ENCODE data around the gene ZNF646. TPM values are rescaled to one million over a fixed set of nuclear protein-coding genes. Genes with fewer than 3 reads are reported as not detected.

The ZNF646 gene
- total RNA-seq, 4 donors from 2014 or later: 13.3 to 20.1 (median 17.7) TPM

DNA sequence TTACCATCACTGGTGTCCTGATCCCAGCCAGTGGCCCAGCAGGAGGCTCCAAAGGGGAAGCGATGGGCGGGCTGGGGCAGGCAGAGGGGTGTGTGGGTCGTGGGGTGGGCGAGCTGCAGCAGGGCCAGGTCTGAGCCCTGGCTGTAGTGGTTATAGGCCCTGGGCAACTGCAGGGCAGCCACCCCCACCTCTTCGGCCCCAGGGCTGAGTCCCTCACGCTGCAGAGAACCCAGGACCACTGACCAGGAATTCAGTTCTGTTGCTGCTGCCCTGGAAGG, 12.3 kb downstream of the ZNF646 start:
- H3K4me3 ChIP-seq (replicated peaks in 1 of 3): no peak overlapping the region
- TF ChIP-seq, protein P1, sequence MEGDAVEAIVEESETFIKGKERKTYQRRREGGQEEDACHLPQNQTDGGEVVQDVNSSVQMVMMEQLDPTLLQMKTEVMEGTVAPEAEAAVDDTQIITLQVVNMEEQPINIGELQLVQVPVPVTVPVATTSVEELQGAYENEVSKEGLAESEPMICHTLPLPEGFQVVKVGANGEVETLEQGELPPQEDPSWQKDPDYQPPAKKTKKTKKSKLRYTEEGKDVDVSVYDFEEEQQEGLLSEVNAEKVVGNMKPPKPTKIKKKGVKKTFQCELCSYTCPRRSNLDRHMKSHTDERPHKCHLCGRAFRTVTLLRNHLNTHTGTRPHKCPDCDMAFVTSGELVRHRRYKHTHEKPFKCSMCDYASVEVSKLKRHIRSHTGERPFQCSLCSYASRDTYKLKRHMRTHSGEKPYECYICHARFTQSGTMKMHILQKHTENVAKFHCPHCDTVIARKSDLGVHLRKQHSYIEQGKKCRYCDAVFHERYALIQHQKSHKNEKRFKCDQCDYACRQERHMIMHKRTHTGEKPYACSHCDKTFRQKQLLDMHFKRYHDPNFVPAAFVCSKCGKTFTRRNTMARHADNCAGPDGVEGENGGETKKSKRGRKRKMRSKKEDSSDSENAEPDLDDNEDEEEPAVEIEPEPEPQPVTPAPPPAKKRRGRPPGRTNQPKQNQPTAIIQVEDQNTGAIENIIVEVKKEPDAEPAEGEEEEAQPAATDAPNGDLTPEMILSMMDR (IDR thresholded peaks at IDR 0.05): no peak
- no peak for TF ChIP-seq POLR2A (IDR thresholded peaks at IDR 0.05)
- DNase-seq: no peak
- no peaks in the 10 kb centered on the region for H3K4me1 ChIP-seq
- H3K9me3 ChIP-seq: no peaks in the 10 kb centered on the region
- H3K27ac ChIP-seq: no peak overlapping the region
- intact Hi-C loops (cut with DNase I): no loop called here
- no peaks in the 10 kb centered on the region for H3K27me3 ChIP-seq
- H3K36me3 ChIP-seq: peaks cover 6 to 7% of the 10 kb centered on the region in 2 donors
- WGBS, 2 donors: 96% methylated on average over 3 of the region's 6 CpGs; no CpG with 5 or more reads in 1 of the 2 donors

DNA sequence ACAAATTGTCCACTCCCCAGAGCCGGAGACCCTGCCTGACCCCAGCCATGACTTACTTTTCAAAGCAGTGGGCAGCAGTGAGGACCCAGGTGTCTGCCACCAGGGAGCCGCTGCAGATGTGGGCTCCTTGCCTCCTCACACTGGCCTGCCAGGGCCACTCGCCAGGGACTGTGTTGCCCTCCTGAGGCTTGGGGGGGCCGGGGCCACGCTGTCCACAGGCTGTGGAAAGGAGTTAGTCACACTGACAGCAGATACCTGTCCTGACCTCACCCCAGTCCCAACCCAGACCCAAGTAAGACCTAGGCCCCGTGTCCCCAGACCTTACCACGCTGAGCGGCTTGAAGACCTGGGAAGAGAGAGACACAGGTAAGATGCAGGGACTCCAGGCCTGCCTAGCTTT, 13.3 kb downstream of the ZNF646 start:
- H3K27me3 ChIP-seq: no peaks in the 10 kb centered on the region
- H3K4me3 ChIP-seq (replicated peaks in 1 of 3): no peak overlapping the region
- intact Hi-C loops (cut with DNase I): no loop called here
- peaks cover 4 to 6% of the 10 kb centered on the region in 2 donors for H3K36me3 ChIP-seq
- no peak overlapping the region for H3K27ac ChIP-seq
- WGBS, 2 donors: 87 to 89% methylated on average over 3 to 7 of the region's 8 CpGs
- H3K4me1 ChIP-seq: no peaks in the 10 kb centered on the region
- no peaks in the 10 kb centered on the region for H3K9me3 ChIP-seq
- DNase-seq: no peak
- no peak for TF ChIP-seq POLR2A (IDR thresholded peaks at IDR 0.05)
- TF ChIP-seq, protein P1 (IDR thresholded peaks at IDR 0.05): no peak

GRCh38 chr16:31087971-31088370, 13.7 kb downstream of the ZNF646 start:
- intact Hi-C loops (cut with DNase I): no loop called here
- H3K4me3 ChIP-seq (replicated peaks in 1 of 3): no peak overlapping the region
- no peak for DNase-seq
- no peak for TF ChIP-seq POLR2A (IDR thresholded peaks at IDR 0.05)
- TF ChIP-seq, protein P1 (IDR thresholded peaks at IDR 0.05): no peak
- no peaks in the 10 kb centered on the region for H3K9me3 ChIP-seq
- WGBS, 2 donors: 80 to 95% methylated on average over 5 of the region's 5 CpGs
- no peaks in the 10 kb centered on the region for H3K4me1 ChIP-seq
- no peaks in the 10 kb centered on the region for H3K27me3 ChIP-seq
- peaks cover 4 to 6% of the 10 kb centered on the region in 2 donors for H3K36me3 ChIP-seq
- H3K27ac ChIP-seq: no peak overlapping the region

DNA sequence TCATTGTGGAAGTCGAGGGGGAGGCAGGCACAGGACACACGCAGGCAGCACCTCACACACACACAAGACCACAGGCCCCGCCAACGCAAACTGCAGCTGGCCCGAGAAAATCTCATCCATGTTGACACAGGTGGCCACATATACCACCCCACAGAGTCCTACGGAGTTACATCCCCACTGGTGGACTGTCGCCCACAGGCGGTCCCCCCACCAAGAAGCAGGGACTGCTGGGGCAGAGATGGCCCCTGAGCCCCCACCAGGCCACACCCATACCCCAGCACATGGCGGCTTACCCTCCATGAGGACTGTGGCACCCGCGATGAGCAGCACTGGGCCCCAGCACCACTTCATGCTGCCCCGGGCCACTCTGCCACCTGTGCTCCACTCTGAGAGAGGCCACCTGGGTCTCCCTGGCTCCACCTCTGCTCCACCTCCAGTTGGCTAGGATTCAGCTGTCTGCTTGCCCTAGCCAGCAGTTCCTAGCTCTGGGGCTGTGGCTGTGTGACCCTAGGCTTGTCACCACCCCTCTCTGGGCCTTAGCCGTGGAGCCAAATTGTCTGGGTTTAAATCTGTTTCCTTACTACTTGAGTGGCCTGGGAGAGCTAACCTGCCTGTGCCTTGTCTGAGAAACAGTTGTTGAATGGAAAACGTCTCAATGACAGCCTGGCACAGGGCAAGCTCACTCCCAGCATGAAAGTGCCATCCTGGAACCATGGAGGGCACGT, 14.4 kb downstream of the ZNF646 start, which contains the start of gene PRSS53:
Gene PRSS53, minus strand, starts transcription at position 485 of the 725 bp plus-strand sequence. Its CDS starts 134 bp downstream, at position 351.
- TF ChIP-seq, protein P1 (IDR thresholded peaks at IDR 0.05): no peak
- no peak for TF ChIP-seq POLR2A (IDR thresholded peaks at IDR 0.05)
- Histone ChIP-seq H3K27me3 (no peaks in the 10 kb centered on the region), H3K4me3 (replicated peaks in 1 of 3) (no peak within 1 kb of the TSS), H3K9me3 (no peaks in the 10 kb centered on the region), H3K27ac (no peak within 1 kb of the TSS), H3K36me3 (peaks cover 4 to 6% of the 10 kb centered on the region in 2 donors), H3K4me1 (peaks cover 4 to 6% of the 10 kb centered on the region in 2 donors)
- no peak for DNase-seq
- 83 to 88% methylated on average over 10 to 11 of the region's 15 CpGs for WGBS, 2 donors
- intact Hi-C loops (cut with DNase I): no loop called here

GRCh38 chr16:31089199-31089598, 15.0 kb downstream of the ZNF646 start:
- intact Hi-C loops (cut with DNase I): no loop called here
- WGBS, 2 donors: 92 to 97% methylated on average over 7 to 8 of the region's 8 CpGs
- TF ChIP-seq, protein P1 (IDR thresholded peaks at IDR 0.05): no peak
- no peak for TF ChIP-seq POLR2A (IDR thresholded peaks at IDR 0.05)
- no peaks in the 10 kb centered on the region for H3K9me3 ChIP-seq
- H3K4me3 ChIP-seq (replicated peaks in 1 of 3): no peak overlapping the region
- DNase-seq: no peak
- no peak overlapping the region for H3K27ac ChIP-seq
- H3K4me1 ChIP-seq: peaks cover 9% of the 10 kb centered on the region in 2 donors
- no peaks in the 10 kb centered on the region for H3K27me3 ChIP-seq
- H3K36me3 ChIP-seq: peaks cover 4 to 6% of the 10 kb centered on the region in 2 donors

Measured in thyroid gland (tissue), 4 donors.